H9 (cell line): ENCODE results near the gene CXCL12. TPM values are rescaled to one million over a fixed set of nuclear protein-coding genes. Genes with fewer than 3 reads are reported as not detected.

Experiments
- DNase-seq: peaks from one replicate; pipeline ENCODE4 v3.0.0-alpha.2; 2017
- H2AFZ ChIP-seq: one replicate; pipeline ENCODE4 v1.6.1; 2013; ENCODE audit warnings: mild to moderate bottlenecking, low read length, control low read depth, moderate library complexity
- H2AK5ac ChIP-seq: 2 replicates; pipeline ENCODE4 v1.6.1; 2013; ENCODE audit warnings: low read length, control low read depth, mixed read lengths; ENCODE audit not compliant: insufficient read length
- H2BK120ac ChIP-seq: one replicate; pipeline ENCODE4 v1.6.1; 2013; ENCODE audit warnings: low read depth, mild to moderate bottlenecking, low read length, control low read depth, inconsistent platforms; ENCODE audit not compliant: poor library complexity, severe bottlenecking
- H2BK12ac ChIP-seq: 2 replicates; pipeline ENCODE4 v1.6.1; 2013; ENCODE audit warnings: low read length, control low read depth, mixed read lengths, low read depth; ENCODE audit not compliant: insufficient read length
- H2BK15ac ChIP-seq: 2 replicates; pipeline ENCODE4 v1.6.1; 2013; ENCODE audit warnings: low read depth, low read length, control low read depth
- H2BK20ac ChIP-seq: one replicate; pipeline ENCODE4 v1.6.1; 2013; ENCODE audit warnings: low read depth, mild to moderate bottlenecking, low read length, control low read depth, inconsistent platforms; ENCODE audit not compliant: poor library complexity, severe bottlenecking
- H2BK5ac ChIP-seq: 2 replicates; pipeline ENCODE4 v1.6.1; 2013; ENCODE audit warnings: low read length, control low read depth, mixed read lengths; ENCODE audit not compliant: insufficient read length
- H3K14ac ChIP-seq: 2 replicates; pipeline ENCODE4 v1.6.1; 2013; ENCODE audit warnings: low read length, control low read depth; ENCODE audit not compliant: insufficient read depth
- H3K18ac ChIP-seq: 2 replicates; pipeline ENCODE4 v1.6.1; 2013; ENCODE audit warnings: low read depth, mild to moderate bottlenecking, mixed read lengths, low read length, control low read depth; ENCODE audit not compliant: insufficient read length
- H3K23ac ChIP-seq: 2 replicates; pipeline ENCODE4 v1.6.1; 2013; ENCODE audit warnings: low read length, control low read depth, mixed read lengths, low read depth; ENCODE audit not compliant: insufficient read length
- H3K23me2 ChIP-seq: 2 replicates; pipeline ENCODE4 v1.6.1; 2013; ENCODE audit warnings: low read depth, mild to moderate bottlenecking, mixed read lengths, low read length, control low read depth; ENCODE audit not compliant: insufficient read length, poor library complexity, severe bottlenecking
- H3K27ac ChIP-seq: 2 replicates; pipeline ENCODE4 v1.5.1; 2013; ENCODE audit warnings: low read length, control low read depth, mixed read lengths, low read depth; ENCODE audit not compliant: insufficient read length
- H3K27me3 ChIP-seq: 2 replicates; pipeline ENCODE4 v1.6.1; 2013; ENCODE audit warnings: low read length, control low read depth, inconsistent platforms; ENCODE audit not compliant: insufficient read depth
- H3K4ac ChIP-seq: 2 replicates; pipeline ENCODE4 v1.6.1; 2013; ENCODE audit warnings: low read depth, mild to moderate bottlenecking, control low read depth, inconsistent platforms, low read length, moderate library complexity
- H3K4me1 ChIP-seq: 2 replicates; pipeline ENCODE4 v1.6.1; 2013; ENCODE audit warnings: low read length, control low read depth, inconsistent platforms; ENCODE audit not compliant: insufficient read depth
- H3K4me2 ChIP-seq: 2 replicates; pipeline ENCODE4 v1.6.1; 2013; ENCODE audit warnings: low read length, control low read depth, mixed read lengths; ENCODE audit not compliant: insufficient read length, insufficient read depth
- H3K56ac ChIP-seq: 2 replicates; pipeline ENCODE4 v1.6.1; 2013; ENCODE audit warnings: low read depth, mild to moderate bottlenecking, mixed read lengths, low read length, control low read depth; ENCODE audit not compliant: insufficient read length
- H3K79me1 ChIP-seq: 2 replicates; pipeline ENCODE4 v1.6.1; 2013; ENCODE audit warnings: low read depth, mild to moderate bottlenecking, moderate library complexity, low read length, control low read depth, inconsistent platforms; ENCODE audit not compliant: insufficient read depth, poor library complexity, severe bottlenecking
- H3K79me2 ChIP-seq: 2 replicates; pipeline ENCODE4 v1.6.1; 2013; ENCODE audit warnings: low read length, control low read depth, inconsistent platforms; ENCODE audit not compliant: insufficient read depth
- H3K9ac ChIP-seq: 2 replicates; pipeline ENCODE4 v1.6.1; 2013; ENCODE audit warnings: low read length, control low read depth, mixed read lengths; ENCODE audit not compliant: insufficient read length; ENCODE audit errors: extremely low read depth
- H3K9me3 ChIP-seq: one replicate; pipeline ENCODE4 v1.6.1; 2013; ENCODE audit warnings: low read depth, low read length, inconsistent platforms; ENCODE audit not compliant: control insufficient read depth
- H3T11ph ChIP-seq: one replicate; pipeline ENCODE4 v1.6.1; 2013; ENCODE audit warnings: mild to moderate bottlenecking, low read length, control low read depth, inconsistent platforms
- H4K20me1 ChIP-seq: one replicate; pipeline ENCODE4 v1.6.1; 2013; ENCODE audit not compliant: control insufficient read depth, insufficient read length, insufficient read depth
- H4K5ac ChIP-seq: 2 replicates; pipeline ENCODE4 v1.6.1; 2013; ENCODE audit warnings: low read depth, mild to moderate bottlenecking, mixed read lengths, low read length, control low read depth; ENCODE audit not compliant: insufficient read length
- H4K8ac ChIP-seq: replicated peaks from 2 replicates; pipeline ENCODE4 v1.6.1; 2013; ENCODE audit warnings: low read length, control low read depth, mixed read lengths, low read depth; ENCODE audit not compliant: insufficient read length
- H4K91ac ChIP-seq: 2 replicates; pipeline ENCODE4 v1.6.1; 2013; ENCODE audit warnings: low read depth, mild to moderate bottlenecking, moderate library complexity, mixed read lengths, low read length, control low read depth; ENCODE audit not compliant: insufficient read length
- H3K27ac Mint-ChIP-seq, 3 experiments: 2 replicates in 2 of 3; 3 replicates in 1 of 3; pipeline ENCODE4 v1.8.0; 2020 to 2021; ENCODE audit warnings: mixed read lengths in 3 of 3, mild to moderate bottlenecking in 1 of 3, moderate library complexity in 1 of 3
- H3K27me3 Mint-ChIP-seq: 2 replicates; pipeline ENCODE4 v1.8.0; 2021; ENCODE audit warnings: low read depth, mild to moderate bottlenecking, moderate library complexity, mixed read lengths
- H3K36me3 Mint-ChIP-seq, 3 experiments: 2 replicates in 2 of 3; 3 replicates in 1 of 3; pipeline ENCODE4 v1.8.0; 2020 to 2021; ENCODE audit warnings: low read depth in 3 of 3, mixed read lengths in 3 of 3; ENCODE audit not compliant: insufficient read depth in 1 of 3
- H3K4me1 Mint-ChIP-seq, 2 experiments: 2 replicates each; pipeline ENCODE4 v1.8.0; 2020; ENCODE audit warnings: mixed read lengths in 2 of 2
- H3K4me3 Mint-ChIP-seq, 2 experiments: 2 replicates in 1 of 2; 3 replicates in 1 of 2; pipeline ENCODE4 v1.8.0; 2020 to 2021; ENCODE audit warnings: mild to moderate bottlenecking in 2 of 2, mixed read lengths in 2 of 2, moderate library complexity in 1 of 2
- H3K9me3 Mint-ChIP-seq, 2 experiments: 2 replicates in 1 of 2; 3 replicates in 1 of 2; pipeline ENCODE4 v1.8.0; 2020; ENCODE audit warnings: mild to moderate bottlenecking in 2 of 2, mixed read lengths in 2 of 2, moderate library complexity in 1 of 2
- CTCF ChIP-seq: fragments of 200-600 bp; sonication (generic); conservative IDR thresholded peaks from 3 replicates; pipeline ENCODE4 v1.8.0; 2021; ENCODE audit warnings: antibody characterized with exemption, mild to moderate bottlenecking
- WGBS: extraction: QIAGEN DNeasy Blood & Tissue Kit; methylation state at CpG from one replicate; pipeline ENCODE4 v1.1.7; 2013; ENCODE audit warnings: missing lambda C conversion rate, low lambda C conversion rate, mixed read lengths; ENCODE audit not compliant: insufficient read length; ENCODE audit errors: extremely low coverage; 5-methylcytosine and 5-hydroxymethylcytosine counted together
- total RNA-seq: library from RNA; stranded (reverse); gene quantifications from 2 replicates; pipeline ENCODE4 v1.2.1, GENCODE V29; 2021

Gene CXCL12
- total RNA-seq, 1 experiment from 2014 or later, result 28.3 TPM

DNA sequence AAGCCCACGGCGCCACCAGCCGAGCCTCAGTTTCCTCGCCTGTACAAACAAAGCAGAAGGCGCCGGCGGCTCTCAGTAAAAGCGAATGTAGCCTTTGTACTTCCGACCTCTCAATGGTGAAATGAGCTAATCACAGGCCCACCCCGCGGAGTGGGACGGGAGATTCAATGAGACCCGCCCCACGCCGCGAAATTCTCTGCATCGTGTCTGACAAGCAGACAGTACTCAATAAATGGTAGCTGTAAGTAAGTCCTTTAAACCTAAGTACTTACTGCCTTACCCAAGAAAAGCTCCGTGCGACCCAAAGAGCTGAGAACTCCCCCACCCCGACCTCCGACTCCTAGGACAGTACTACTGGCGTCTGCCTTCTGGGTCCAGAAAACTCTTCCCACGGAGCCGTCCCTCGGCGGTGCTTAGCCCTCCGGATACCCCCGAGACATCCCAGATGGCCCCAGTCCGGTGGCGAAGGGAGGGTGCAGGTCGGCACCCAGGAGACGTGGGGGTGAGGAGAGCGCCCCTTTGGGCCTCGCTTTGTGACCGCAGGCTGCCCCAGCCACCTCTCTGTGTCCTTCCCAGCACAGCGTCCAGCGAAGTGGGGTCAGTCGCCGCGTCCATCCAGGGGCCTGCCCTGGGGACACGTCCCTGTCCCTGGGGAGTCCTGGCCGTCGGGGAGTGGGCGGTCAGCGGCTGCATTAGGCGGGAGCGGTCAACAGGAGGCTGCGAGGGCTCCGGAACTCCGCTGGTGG is 972 bp upstream of the CXCL12 start:
- Histone ChIP-seq H3K56ac (no peak overlapping the region), H3K18ac (no peak overlapping the region), H3T11ph (no peak overlapping the region), H4K91ac (no peak overlapping the region), H2BK12ac (no peak overlapping the region), H3K4ac (no peak overlapping the region), H2BK15ac (no peak overlapping the region; the same call in 1 of the 2 replicates), H3K9ac (no peak overlapping the region), H4K20me1 (no peaks in the 10 kb centered on the region), H2BK20ac (no peak overlapping the region), H3K23ac (no peak overlapping the region), H3K14ac (no peak overlapping the region; the same call in 1 of the 2 replicates), H2BK120ac (no peak overlapping the region), H3K23me2 (peaks cover 20% of the 10 kb centered on the region), H3K27ac (no peak overlapping the region), H3K79me1 (no peaks in the 10 kb centered on the region), H2AFZ (no peak overlapping the region), H4K8ac (no peak overlapping the region), H3K4me1 (peaks cover 10% of the 10 kb centered on the region), H2BK5ac (no peak overlapping the region), H3K9me3 (no peaks in the 10 kb centered on the region), H3K4me2 (peak overlapping the region; percentile 69), H3K79me2 (no peaks in the 10 kb centered on the region), H4K5ac (no peak overlapping the region), H2AK5ac (no peak overlapping the region), H3K27me3 (peaks cover 8% of the 10 kb centered on the region; the same call in 1 of the 2 replicates)
- peaks cover 0 to under 1% (median 0%) of the 10 kb centered on the region in 3 experiments; a peak in 3 of 7 replicates for H3K36me3 Mint-ChIP-seq
- H3K4me3 Mint-ChIP-seq, result peak overlapping the region; percentile 72 to 80
- TF ChIP-seq CTCF, result no peak; the same call in 2 of the 3 replicates
- DNase-seq, result peak; percentile 46
- no CpG with 5 or more reads among the region's 50 CpGs for WGBS
- H3K9me3 Mint-ChIP-seq, result 0 out of 5 replicates have a peak, but pooled peaks cover 0 to 2% of the 10 kb centered on the region in 2 experiments
- no peak overlapping the region for H3K27ac Mint-ChIP-seq
- H3K27me3 Mint-ChIP-seq, result peaks cover 38% of the 10 kb centered on the region
- H3K4me1 Mint-ChIP-seq, result peaks cover 35 to 41% of the 10 kb centered on the region in 2 experiments
